Suprapubic skin (tissue), 4 donors: ENCODE measurements around the gene NRXN3. TPM values are rescaled to one million over a fixed set of nuclear protein-coding genes. Genes with fewer than 3 reads are reported as not detected.

Experiments
- DNase-seq, 2 donors: peaks; one replicate each; pipeline ENCODE4 v3.0.0-alpha.2; 2019; ENCODE audit warnings: low spot score in 2 of 2
- H3K27ac ChIP-seq: fragments of 200-600 bp; sonication (generic); one replicate; pipeline ENCODE4 v1.5.1; 2019
- H3K27me3 ChIP-seq: fragments of 200-600 bp; sonication (generic); one replicate; pipeline ENCODE4 v1.5.1; 2019
- H3K36me3 ChIP-seq: fragments of 200-600 bp; sonication (generic); one replicate; pipeline ENCODE4 v1.5.1; 2019
- H3K4me1 ChIP-seq: fragments of 200-600 bp; sonication (generic); one replicate; pipeline ENCODE4 v1.5.1; 2019
- H3K4me3 ChIP-seq: fragments of 200-600 bp; sonication (generic); one replicate; pipeline ENCODE4 v1.5.1; 2019; ENCODE audit warnings: mild to moderate bottlenecking
- H3K9me3 ChIP-seq: fragments of 200-600 bp; sonication (generic); one replicate; pipeline ENCODE4 v1.5.1; 2019
- EP300 ChIP-seq: sonication (generic); formaldehyde crosslinking; IDR thresholded peaks from one replicate; pipeline ENCODE4 v1.6.1; 2017; ENCODE audit warnings: antibody characterized with exemption
- POLR2A ChIP-seq, 2 donors: fragments of 450-650 bp; IDR thresholded peaks; one replicate each; pipeline ENCODE4 v1.6.1; 2017; ENCODE audit warnings: antibody characterized with exemption in 2 of 2, mild to moderate bottlenecking in 2 of 2, moderate library complexity in 2 of 2
- POLR2AphosphoS5 ChIP-seq, 3 donors: sonication (generic); formaldehyde crosslinking; IDR thresholded peaks; one replicate each; pipeline ENCODE4 v1.6.1; 2017; ENCODE audit warnings: antibody characterized with exemption in 3 of 3
- WGBS: methylation state at CpG from one replicate; pipeline ENCODE4 v1.1.5; 2018; 5-methylcytosine and 5-hydroxymethylcytosine counted together
- total RNA-seq, 4 donors: library from RNA; depleted of rRNA; stranded (reverse); fragments of >200 nt; gene quantifications; one replicate each; pipeline ENCODE4 v1.1.0, GENCODE V29; 2016
- TF ChIP-seq, protein P1 (sequence below), 2 donors: fragments of 200-600 bp in 1 of 2; fragments of 450-650 bp in 1 of 2; sonication (generic) in 1 of 2; IDR thresholded peaks; one replicate each; pipeline ENCODE4 v1.5.1; 2016 to 2019; ENCODE audit warnings: antibody characterized with exemption in 2 of 2, mild to moderate bottlenecking in 1 of 2, moderate library complexity in 1 of 2

The NRXN3 gene
- total RNA-seq, 4 donors from 2014 or later, result 0.79 to 4.3 (median 3.3) TPM

DNA sequence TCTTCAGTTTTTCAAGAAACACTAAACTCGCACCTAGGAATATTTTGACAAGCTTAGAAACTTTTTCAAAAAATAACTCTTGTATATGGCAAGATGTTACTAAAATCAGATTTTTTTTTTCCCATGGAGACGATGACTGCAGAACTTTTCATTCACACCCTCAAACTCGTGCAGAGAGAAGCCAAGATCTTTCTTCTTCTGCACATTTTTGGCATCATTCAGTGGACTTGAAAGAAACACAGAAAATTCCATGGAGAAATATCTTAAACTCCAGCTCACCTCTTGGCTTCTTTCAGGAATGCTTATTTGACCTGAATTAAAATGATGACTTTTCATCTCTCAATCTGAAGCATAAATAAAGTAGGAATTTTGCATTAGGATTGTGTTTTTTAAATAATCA is 919.4 kb downstream of the NRXN3 start:
- no peak for DNase-seq

DNA sequence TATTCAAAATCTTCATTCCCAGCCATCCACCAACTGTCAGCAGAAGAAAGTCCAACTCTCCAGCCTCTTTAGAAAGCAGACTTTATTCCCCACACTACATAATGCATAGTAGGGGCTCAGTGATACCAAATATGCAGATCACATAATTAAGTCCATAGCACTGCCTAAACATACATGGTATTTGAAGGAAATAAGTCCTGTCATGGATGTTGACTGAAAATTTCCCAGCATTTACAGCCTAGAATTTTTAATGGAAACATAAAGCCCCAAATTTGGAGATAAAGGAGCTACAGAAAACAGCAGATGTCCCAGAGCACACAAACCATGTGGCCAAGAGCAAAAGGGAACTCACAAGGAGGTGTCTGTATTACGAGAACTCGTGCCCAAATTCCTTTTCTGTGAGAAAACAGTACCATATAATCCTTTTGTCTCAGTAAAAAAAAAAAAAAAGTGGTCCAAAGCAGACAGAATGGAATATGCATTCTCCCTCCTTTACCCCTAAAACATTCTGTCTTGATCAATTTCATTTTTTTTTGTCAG is 920.5 kb downstream of the NRXN3 start:
- 59% methylated on average over 2 of the region's 2 CpGs for WGBS
- no peak overlapping the region for H3K4me3 ChIP-seq
- H3K9me3 ChIP-seq, result no peaks in the 10 kb centered on the region
- no peaks in the 10 kb centered on the region for H3K36me3 ChIP-seq
- H3K27me3 ChIP-seq, result no peaks in the 10 kb centered on the region
- DNase-seq, result no peak
- H3K27ac ChIP-seq, result no peak overlapping the region
- TF ChIP-seq POLR2AphosphoS5 (IDR thresholded peaks at IDR 0.05) (no peak), EP300 (no peak)
- H3K4me1 ChIP-seq, result no peaks in the 10 kb centered on the region

More for the DNA sequence above, 919.4 kb downstream of the NRXN3 start:
- Histone ChIP-seq H3K9me3 (no peaks in the 10 kb centered on the region), H3K27me3 (no peaks in the 10 kb centered on the region), H3K36me3 (no peaks in the 10 kb centered on the region), H3K4me3 (no peak overlapping the region), H3K27ac (no peak overlapping the region), H3K4me1 (no peaks in the 10 kb centered on the region)
- TF ChIP-seq POLR2AphosphoS5 (IDR thresholded peaks at IDR 0.05) (no peak), EP300 (no peak), POLR2A (IDR thresholded peaks at IDR 0.05) (no peak)
- TF ChIP-seq, protein P1, sequence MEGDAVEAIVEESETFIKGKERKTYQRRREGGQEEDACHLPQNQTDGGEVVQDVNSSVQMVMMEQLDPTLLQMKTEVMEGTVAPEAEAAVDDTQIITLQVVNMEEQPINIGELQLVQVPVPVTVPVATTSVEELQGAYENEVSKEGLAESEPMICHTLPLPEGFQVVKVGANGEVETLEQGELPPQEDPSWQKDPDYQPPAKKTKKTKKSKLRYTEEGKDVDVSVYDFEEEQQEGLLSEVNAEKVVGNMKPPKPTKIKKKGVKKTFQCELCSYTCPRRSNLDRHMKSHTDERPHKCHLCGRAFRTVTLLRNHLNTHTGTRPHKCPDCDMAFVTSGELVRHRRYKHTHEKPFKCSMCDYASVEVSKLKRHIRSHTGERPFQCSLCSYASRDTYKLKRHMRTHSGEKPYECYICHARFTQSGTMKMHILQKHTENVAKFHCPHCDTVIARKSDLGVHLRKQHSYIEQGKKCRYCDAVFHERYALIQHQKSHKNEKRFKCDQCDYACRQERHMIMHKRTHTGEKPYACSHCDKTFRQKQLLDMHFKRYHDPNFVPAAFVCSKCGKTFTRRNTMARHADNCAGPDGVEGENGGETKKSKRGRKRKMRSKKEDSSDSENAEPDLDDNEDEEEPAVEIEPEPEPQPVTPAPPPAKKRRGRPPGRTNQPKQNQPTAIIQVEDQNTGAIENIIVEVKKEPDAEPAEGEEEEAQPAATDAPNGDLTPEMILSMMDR (IDR thresholded peaks at IDR 0.05), result no peak
- 52% methylated on average over 3 of the region's 3 CpGs for WGBS

DNA sequence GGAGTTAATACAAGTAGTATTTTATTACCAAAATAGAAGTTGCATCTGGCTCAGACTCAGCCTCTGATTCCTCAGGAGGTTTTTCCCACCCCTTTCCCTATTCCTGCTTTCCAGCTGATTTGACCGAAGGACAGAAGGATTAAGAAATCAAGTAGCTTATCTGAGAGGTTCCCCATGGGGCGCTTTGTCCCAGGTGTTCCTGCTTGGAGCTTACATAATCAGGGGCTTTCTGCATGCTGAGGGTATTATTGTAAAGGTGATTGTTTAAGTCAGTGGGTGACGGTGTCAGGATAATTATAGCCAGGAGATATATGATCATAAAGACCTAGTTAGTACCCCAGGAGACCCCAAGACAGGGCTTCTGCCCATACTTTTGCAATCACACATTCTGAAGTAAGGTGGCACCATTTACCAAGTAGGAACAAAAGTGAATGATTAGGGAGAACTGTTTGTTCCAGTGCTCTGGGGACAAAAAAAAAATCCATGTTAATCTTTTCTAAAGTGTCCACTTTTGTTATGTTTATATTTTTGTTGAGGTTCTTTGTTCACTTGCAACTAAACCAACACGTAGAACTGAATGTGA is 921.3 kb downstream of the NRXN3 start:
- no peak overlapping the region for H3K4me3 ChIP-seq
- WGBS, result 48% methylated on average over 4 of the region's 4 CpGs
- H3K36me3 ChIP-seq, result no peaks in the 10 kb centered on the region
- DNase-seq, result no peak
- H3K27ac ChIP-seq, result no peak overlapping the region
- TF ChIP-seq POLR2AphosphoS5 (IDR thresholded peaks at IDR 0.05), result no peak
- TF ChIP-seq POLR2A (IDR thresholded peaks at IDR 0.05), result no peak
- no peak for TF ChIP-seq EP300
- TF ChIP-seq, protein P1 (IDR thresholded peaks at IDR 0.05), result no peak
- no peaks in the 10 kb centered on the region for H3K9me3 ChIP-seq
- H3K4me1 ChIP-seq, result no peaks in the 10 kb centered on the region
- no peaks in the 10 kb centered on the region for H3K27me3 ChIP-seq

DNA sequence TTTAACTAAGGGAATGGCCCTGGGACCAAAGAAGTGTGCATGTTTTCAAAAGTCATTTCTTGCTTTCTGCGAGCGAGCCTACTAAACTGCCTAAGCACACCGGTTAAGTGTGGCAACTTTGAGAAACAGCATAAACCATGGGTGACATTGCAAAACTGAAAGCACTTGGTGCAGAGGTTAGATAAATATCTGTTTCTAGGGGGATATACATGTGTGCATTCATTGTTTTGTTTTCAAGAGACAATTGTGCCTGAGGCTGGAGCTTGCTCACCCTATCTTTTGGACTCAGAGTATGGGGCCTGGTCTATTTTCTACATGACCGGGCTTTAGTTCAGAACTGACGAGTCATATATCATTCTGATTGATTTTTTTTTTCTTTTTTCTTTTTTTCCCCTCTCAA is 923.4 kb downstream of the NRXN3 start:
- WGBS, result 83% methylated on average over 5 of the region's 5 CpGs
- Histone ChIP-seq H3K9me3 (no peaks in the 10 kb centered on the region), H3K4me3 (no peak overlapping the region), H3K4me1 (no peaks in the 10 kb centered on the region), H3K27ac (no peak overlapping the region), H3K27me3 (no peaks in the 10 kb centered on the region), H3K36me3 (no peaks in the 10 kb centered on the region)
- TF ChIP-seq POLR2AphosphoS5 (IDR thresholded peaks at IDR 0.05), result no peak
- TF ChIP-seq, protein P1 (IDR thresholded peaks at IDR 0.05), result no peak
- no peak for TF ChIP-seq EP300
- TF ChIP-seq POLR2A (IDR thresholded peaks at IDR 0.05), result no peak
- DNase-seq, result no peak

DNA sequence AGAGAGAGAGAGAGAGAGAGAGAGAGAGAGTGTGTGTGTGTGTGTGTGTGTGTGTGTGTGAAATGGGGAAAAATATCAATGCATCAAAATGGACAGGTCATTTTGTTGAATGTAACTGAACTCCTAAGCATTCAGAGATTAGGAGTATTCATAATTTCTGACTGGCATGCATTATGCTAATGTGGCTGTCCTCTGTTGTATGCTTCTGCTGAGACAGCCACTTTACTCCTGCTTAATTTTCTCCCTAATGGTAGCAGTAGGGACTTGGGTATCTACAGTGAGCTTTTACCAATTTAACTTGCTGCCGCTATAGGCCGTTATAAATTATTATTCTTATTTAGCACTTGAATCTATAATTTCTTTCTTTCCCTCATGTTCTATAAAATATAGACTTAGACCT is 924.8 kb downstream of the NRXN3 start:
- H3K9me3 ChIP-seq, result no peaks in the 10 kb centered on the region
- no peak overlapping the region for H3K4me3 ChIP-seq
- no peak for DNase-seq
- H3K36me3 ChIP-seq, result no peaks in the 10 kb centered on the region
- WGBS, result 94% methylated on average over 2 of the region's 2 CpGs
- no peaks in the 10 kb centered on the region for H3K4me1 ChIP-seq
- H3K27ac ChIP-seq, result no peak overlapping the region
- H3K27me3 ChIP-seq, result no peaks in the 10 kb centered on the region
- TF ChIP-seq POLR2A (IDR thresholded peaks at IDR 0.05) (no peak), EP300 (no peak), POLR2AphosphoS5 (IDR thresholded peaks at IDR 0.05) (no peak)
- TF ChIP-seq, protein P1 (IDR thresholded peaks at IDR 0.05), result no peak

DNA sequence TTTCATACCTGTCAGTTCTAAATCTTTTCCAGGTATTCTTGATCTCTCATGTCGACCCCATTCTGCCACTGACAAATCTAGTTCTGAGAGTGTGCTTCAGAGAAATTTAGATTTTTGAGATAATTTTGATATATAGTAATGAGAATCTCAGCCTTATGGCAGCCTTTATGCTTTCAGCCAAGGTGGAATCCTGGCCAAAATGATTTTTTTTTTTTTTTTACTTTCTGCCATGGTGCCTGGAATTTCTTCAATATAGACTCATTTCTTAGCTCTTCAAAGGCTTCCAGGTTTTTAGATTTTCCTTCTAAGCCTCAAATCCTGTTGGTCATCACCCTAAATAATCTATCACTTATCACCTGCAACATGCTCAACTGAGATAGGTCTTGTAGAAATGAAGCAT is 926.6 kb downstream of the NRXN3 start:
- DNase-seq, result no peak
- 36% methylated on average over 1 of the region's 1 CpG for WGBS
- TF ChIP-seq POLR2AphosphoS5 (IDR thresholded peaks at IDR 0.05) (no peak), EP300 (no peak)
- TF ChIP-seq, protein P1 (IDR thresholded peaks at IDR 0.05), result no peak
- H3K27ac ChIP-seq, result no peak overlapping the region
- H3K36me3 ChIP-seq, result no peaks in the 10 kb centered on the region
- no peaks in the 10 kb centered on the region for H3K9me3 ChIP-seq
- no peaks in the 10 kb centered on the region for H3K4me1 ChIP-seq
- H3K27me3 ChIP-seq, result no peaks in the 10 kb centered on the region
- H3K4me3 ChIP-seq, result no peak overlapping the region
